Measurements from ENCODE around the gene CLK2.

DNA sequence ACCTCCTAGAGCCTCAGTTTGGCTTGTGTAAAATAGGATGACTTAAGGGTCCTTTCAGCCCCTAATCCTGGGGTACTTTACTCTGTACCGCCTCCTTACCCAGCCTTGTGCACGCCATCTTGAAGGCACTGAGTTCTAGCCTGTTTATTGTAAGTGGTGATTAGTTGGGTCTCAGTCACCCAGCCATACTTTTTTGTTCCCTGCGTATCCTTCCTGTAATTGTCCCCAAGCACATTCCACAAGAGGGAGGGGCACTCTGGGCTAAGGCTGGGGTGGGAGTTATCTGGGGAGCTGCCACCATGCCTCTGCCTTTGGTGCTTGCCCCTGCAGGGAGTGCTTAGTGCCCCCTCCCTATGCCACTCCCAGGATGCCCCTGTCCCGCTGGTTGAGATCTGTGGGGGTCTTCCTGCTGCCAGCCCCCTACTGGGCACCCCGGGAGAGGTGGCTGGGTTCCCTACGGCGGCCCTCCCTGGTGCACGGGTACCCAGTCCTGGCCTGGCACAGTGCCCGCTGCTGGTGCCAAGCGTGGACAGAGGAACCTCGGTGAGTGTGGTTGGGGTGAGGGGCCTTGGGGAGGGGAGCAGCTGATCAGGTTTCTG, 36.2 kb upstream of the CLK2 start:
- TF ChIP-seq, protein P1, sequence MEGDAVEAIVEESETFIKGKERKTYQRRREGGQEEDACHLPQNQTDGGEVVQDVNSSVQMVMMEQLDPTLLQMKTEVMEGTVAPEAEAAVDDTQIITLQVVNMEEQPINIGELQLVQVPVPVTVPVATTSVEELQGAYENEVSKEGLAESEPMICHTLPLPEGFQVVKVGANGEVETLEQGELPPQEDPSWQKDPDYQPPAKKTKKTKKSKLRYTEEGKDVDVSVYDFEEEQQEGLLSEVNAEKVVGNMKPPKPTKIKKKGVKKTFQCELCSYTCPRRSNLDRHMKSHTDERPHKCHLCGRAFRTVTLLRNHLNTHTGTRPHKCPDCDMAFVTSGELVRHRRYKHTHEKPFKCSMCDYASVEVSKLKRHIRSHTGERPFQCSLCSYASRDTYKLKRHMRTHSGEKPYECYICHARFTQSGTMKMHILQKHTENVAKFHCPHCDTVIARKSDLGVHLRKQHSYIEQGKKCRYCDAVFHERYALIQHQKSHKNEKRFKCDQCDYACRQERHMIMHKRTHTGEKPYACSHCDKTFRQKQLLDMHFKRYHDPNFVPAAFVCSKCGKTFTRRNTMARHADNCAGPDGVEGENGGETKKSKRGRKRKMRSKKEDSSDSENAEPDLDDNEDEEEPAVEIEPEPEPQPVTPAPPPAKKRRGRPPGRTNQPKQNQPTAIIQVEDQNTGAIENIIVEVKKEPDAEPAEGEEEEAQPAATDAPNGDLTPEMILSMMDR (IDR thresholded peaks at IDR 0.05): no peak
- TF ChIP-seq EP300 (IDR thresholded peaks at IDR 0.05) (no peak), POLR2A (IDR thresholded peaks at IDR 0.05; ENCODE audit: low read depth) (no peak), POLR2AphosphoS5 (IDR thresholded peaks at IDR 0.05) (peak in 1 of 2 donors; percentile 11)

Data from esophagus muscularis mucosa (tissue), 4 donors.